Hematopoietic multipotent progenitor cell treated with erythropoietin and hydrocortisone succinate and interleukin-3 and kit ligand, for 8 days (in vitro differentiated cells): ENCODE results near the gene AFF1.
"Not testable (repeated sequence)": the region's sequence is repeated elsewhere in the genome, so short reads cannot be mapped to it uniquely, and the experiment has no call there.

Experiments used
- DNase-seq: peaks from one replicate; pipeline ENCODE4 v3.0.0-alpha.2; 2015

Gene AFF1

GRCh38 chr4:86978709-86979108 is 43.9 kb downstream of the AFF1 start:
- DNase-seq: no peak

- DNase-seq: no peak
Measured at GRCh38 chr4:86980230-86980629, 45.4 kb downstream of the AFF1 start.

DNA sequence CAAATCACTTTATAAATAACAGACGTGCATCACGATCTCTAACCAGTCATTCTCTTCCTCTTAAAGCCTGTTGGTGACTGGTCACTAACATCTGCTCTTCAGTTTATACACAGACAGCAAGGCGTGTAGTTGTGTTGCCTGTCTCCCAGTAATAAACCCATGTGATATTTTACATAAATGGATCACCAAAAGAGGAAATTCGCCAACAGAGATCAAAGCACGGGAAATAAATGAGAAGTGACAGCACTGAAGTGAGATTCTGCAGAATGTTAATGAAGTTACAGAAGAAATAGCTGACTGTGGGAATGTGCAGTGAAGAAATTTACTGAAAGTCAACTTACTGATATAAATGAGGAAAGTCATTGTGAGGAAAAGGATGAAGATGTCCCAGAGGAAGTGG is 47.0 kb downstream of the AFF1 start:
- DNase-seq: no peak

- DNase-seq: not testable (repeated sequence)
Measured at GRCh38 chr4:86985852-86986251, 51.0 kb downstream of the AFF1 start.

DNA sequence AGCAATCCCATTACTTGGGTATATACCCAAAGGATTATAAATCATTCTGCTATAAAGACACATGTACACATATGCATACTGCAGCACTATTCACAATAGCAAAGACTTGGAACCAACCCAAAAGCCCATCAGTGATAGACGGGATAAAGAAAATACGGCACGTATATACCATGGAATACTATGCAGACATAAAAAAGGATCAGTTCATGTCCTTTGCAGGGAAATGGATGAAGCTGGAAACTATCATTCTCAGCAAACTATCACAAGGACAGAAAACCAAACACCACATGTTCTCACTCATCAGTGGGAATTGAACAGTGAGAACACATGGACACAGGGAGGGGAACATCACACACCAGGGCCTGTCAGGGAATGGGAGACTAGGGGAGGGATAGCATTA is 54.8 kb downstream of the AFF1 start:
- not testable (repeated sequence) for DNase-seq

DNA sequence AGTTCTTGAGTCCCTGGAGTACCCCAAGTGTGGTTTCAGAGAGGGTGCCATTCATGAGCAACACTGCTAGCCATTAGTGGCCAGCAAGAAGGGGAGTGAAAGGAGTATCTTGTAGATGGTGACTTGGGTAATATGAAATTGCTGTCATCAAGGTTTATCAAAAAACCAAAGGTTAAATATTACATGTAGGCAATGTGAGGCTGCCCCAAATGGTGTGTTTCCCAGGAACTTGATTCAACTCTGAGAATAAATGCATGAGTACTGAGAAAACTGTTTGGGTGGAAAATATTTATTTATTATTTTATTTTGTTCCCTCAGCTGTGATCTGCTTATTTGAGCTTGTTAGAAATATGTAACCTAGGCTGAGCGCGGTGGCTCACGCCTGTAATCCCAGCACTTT is 55.7 kb downstream of the AFF1 start:
- no peak for DNase-seq

DNA sequence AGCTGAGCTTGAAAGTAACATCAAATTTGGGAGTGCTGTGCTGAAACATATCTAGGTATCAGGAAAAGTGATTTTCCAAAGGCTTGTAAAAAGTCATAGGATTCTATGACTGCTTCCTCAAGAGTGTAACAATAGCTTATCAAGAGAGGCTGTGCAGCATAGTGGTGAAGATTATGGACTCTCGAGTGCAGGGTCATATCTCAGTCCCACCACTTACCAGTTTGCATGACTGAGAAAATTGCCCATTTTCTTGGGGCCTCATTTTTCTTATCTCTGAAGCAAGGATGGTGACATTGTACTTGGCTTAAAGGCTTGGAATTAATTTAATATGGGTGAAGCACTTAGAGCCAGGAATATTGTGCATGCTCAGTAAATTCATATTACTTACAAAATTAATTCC is 57.2 kb downstream of the AFF1 start:
- DNase-seq: peak; percentile 90

- peak; percentile 59 for DNase-seq
Measured at GRCh38 chr4:86993909-86994681, 59.3 kb downstream of the AFF1 start.

GRCh38 chr4:86994686-86995085 is 59.9 kb downstream of the AFF1 start:
- peak; percentile 53 for DNase-seq

GRCh38 chr4:86996510-86996909 is 61.7 kb downstream of the AFF1 start:
- not testable (repeated sequence) for DNase-seq

GRCh38 chr4:86999136-86999643 is 64.4 kb downstream of the AFF1 start:
- DNase-seq: no peak

- DNase-seq: no peak
Measured at GRCh38 chr4:87002682-87003043, 67.9 kb downstream of the AFF1 start.

DNA sequence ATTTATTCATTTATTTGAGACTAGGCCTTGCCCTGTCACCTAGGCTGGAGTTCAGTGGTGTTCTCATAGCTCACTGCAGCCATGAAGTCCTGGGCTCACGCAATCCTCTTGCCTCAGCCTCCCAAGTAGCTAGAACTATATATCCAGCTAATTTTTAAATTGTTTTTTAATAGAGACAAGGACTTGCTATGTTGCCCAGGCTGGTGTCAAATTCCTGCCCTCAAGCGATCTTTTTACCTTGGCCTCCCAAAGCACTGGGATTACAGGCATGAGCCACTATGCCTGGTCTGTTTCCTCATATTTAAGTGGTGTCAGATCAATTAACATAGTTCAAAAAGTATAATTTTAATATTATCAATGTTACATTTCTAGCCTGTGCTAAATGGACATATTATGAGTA is 68.5 kb downstream of the AFF1 start:
- DNase-seq: no peak

- DNase-seq: no peak
Measured at GRCh38 chr4:87005369-87005689, 70.5 kb downstream of the AFF1 start.

DNA sequence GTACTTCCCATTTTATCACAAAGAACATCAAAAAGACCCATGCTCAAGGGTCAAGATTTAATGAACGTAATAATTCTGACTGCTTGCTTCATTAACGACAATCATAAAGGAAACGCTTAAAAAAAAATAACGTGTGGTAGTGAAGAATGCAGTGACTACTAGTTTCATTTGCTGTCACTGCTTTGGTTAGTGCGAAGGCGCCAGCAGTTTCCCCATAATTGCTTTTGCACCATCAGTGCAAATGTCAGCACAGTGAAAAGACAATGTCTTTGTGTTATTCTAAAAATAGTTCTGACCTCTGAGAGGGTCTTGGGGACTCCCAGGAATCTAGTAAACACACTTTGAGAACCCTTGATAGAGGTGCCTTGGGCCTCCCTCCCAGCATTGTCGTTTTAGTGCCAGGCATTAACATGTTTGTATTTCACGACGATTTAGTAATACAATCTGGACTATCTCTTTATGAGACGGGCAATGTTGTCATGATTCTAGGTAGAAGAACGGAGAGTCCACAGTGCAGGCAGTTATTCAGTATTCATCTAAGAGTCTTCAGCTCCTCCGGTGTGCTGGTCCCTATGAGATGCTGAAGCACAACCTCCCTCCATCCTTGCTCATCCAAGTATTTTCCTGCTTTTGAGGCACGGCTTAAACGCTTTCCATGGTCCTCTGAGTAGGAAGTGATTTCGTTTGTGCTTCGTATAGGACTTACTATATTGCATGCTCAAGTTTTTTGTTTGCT is 71.0 kb downstream of the AFF1 start:
- peak; percentile 40 for DNase-seq

GRCh38 chr4:87006426-87006675 is 71.5 kb downstream of the AFF1 start:
- DNase-seq: no peak

DNA sequence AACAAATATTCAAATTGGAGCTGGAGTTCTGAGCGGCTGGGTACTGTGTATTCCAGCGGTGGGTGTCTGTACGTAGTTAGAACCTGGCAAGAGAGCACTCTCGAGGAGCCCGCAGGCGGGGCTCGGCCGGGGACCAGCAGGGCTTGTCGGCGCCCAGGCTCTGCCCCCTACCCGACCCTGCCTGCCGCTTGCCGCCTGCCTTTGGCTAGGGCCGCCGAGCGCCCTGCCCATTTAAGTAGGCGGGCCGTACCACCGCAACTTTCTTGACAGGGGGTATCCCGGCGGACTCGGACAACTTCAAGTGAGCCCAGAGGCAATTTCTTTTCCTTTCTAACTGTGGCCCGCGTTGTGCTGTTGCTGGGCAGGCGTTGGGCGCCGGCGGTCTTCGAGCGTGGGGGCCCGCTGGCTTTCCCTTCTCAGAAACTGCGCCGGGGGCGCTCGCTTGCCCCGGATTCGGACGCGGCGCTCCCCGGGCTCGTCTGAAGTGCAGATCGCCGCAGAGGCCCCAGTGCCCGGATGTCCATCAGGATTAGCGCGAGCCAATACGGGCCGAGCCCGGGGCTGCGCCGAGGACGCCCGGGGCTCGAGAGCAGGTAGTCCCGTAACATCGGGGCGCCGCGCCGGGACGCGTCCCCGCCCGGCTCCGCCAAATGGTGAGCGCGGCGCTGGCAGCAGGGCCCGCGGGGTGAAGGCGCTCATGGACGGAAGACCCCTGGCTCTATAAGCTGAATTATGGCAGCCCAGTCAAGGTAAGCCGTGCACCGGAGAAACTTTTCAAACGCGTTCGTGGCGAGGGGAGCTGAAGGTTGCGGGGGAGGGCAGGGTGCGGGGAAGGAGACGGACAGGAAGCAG is 72.1 kb downstream of the AFF1 start:
- peak; percentile 92 for DNase-seq

- DNase-seq: peak; percentile 58
Measured at GRCh38 chr4:87007528-87008446, 73.0 kb downstream of the AFF1 start.

- DNase-seq: no peak
Measured at GRCh38 chr4:87009095-87009648, 74.4 kb downstream of the AFF1 start.

- no peak for DNase-seq
Measured at GRCh38 chr4:87010192-87010591, 75.4 kb downstream of the AFF1 start.

- DNase-seq: peak; percentile 62
Measured at GRCh38 chr4:87011340-87012034, 76.7 kb downstream of the AFF1 start.
